GM18519 (cell line): ENCODE data around the gene FLACC1.
A peak's percentile ranks its signal among the peaks of the same experiment; 100 is the strongest.
"Not testable (repeated sequence)": the region's sequence is repeated elsewhere in the genome, so short reads cannot be mapped to it uniquely, and the experiment has no call there.

Source experiments
- ATAC-seq: cut with Tn5 transposase; IDR thresholded peaks from one replicate; pipeline ENCODE4 v1.9.1; 2021; ENCODE audit warnings: mild to moderate bottlenecking, moderate library complexity; ENCODE audit not compliant: unreplicated experiment, low FRiP score

The FLACC1 gene

DNA sequence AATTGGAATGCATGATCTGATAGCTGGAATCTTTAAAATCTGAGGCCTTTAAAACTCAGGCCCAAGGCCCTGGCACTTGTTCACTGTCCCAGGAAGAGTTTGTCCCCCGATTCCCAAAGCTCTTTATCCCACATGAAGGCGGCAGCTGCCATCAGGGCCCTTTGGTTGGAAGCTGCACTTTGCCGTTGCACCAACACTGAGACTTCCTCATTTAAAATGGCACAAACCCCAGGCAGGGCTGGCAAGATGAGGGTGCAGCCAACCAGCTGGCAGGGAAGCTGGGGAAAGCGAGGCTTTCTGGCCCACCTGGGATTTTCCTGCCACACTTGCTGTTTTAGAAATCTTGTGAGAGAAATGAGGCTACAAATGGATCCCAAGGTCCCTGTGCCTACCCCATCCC is 6.3 kb downstream of the FLACC1 start:
- no peak for ATAC-seq

DNA sequence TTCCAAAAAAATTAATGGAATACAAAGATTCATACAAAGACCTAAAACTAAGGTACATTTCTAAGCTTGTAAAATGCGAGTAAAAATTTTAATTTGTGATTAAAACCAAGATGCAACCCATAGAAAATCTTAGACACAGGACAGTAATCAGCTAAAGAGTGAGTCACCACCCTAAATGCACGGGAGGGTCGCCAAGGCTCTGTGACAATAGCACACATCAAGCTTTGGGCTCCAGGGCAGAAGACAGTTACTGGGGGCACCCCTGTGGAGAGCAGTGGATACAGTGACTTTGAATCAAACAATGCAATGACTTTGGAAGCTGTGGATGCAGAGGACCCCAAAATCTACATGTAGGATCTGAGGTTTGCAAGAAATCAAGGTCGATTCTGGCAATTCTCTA is 7.5 kb downstream of the FLACC1 start:
- ATAC-seq, result no peak

DNA sequence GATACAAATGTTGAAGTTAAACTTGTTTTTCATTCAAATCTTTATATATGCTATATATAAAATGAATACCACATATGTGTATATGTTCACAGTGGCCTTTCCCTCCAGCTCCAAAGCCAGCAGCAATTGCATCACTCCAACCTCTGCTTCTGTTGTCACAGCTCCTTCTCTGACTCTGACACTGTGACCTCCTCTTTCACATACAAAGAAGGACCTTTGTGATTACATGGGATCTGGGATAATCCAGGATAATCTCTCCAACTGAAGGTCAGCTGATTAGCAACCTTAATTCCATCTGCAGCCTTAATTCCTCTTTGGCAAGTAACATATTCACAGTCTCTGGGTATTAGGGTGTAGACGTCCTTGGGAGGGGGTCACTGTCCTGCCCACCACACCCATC is 8.4 kb downstream of the FLACC1 start:
- no peak for ATAC-seq

DNA sequence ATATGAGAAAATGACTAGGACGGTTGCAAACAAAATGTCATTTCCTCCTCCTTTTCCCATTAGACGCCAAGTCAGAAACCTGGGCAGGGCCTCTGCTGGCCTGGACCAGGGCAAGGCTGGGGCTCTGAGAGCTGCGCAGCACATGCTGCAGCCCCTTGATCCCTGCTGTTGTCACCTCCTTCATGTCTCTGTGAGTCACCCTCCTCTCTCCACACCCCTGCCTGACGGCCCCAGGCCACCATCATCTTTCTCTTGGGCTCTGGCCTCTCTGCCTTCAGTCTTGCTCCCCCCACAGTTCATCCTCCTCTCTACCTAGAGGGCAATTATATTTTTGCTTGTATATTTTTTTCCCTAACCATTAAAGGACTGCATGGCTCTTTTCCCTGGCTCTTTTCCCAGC is 10.0 kb downstream of the FLACC1 start:
- no peak for ATAC-seq

GRCh38 chr2:201345625-201346213 is 11.4 kb downstream of the FLACC1 start:
- ATAC-seq, result no peak

DNA sequence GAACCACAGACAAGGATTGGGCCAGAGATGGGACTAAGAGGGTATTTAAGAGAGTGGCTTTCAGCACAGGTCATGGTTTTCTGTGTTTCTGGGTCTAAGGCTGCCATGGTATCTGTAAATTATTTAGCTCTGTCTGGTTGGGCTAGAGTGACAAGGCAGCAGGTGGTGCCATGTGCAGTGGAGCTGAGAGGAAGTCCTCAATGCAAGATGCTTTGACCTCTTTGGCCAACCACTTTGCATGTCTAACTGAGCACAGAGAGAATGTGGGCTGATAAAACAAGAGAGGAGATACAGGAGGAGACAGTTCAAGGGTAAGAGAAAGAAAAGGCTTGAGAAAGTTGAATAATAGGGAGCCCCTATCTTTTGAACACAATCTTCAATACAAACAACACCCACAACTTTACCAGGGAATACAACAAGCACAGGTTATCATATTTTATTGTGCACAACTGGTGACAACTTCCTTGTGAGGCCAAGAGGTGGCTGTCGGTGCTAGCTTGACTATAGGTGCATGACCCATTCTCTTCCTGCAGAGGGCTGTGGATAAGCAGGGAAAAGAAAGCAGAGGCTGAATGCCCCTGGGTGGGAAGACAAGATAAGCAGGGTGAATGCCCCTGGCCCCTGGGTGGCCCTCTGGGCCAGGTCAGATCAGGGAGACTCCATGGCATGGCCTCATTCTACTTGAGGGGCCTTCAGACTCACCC is 12.3 kb downstream of the FLACC1 start:
- ATAC-seq, result peak; percentile 67

- ATAC-seq, result no peak
Measured at GRCh38 chr2:201343559-201343958, 13.6 kb downstream of the FLACC1 start.

GRCh38 chr2:201342923-201343322 is 14.2 kb downstream of the FLACC1 start:
- ATAC-seq, result no peak

DNA sequence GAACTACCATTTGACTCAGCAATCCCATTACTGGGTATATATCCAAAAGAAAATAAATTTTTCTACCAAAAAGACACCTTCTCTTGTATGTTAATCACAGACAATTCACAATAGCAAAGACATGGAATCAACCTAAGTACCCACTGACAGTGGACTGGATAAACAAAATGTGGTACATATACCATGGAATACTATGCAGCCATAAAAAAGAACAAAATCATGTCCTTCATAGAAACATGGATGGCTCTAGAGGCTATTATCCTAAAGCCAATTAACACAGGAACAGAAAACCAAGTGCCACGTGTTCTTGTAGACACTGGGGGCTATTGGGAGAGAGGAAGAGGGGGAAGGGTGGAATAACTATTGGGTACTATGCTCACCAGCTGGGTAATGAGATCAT is 27.7 kb downstream of the FLACC1 start:
- no peak for ATAC-seq

GRCh38 chr2:201327678-201328077 is 29.5 kb downstream of the FLACC1 start:
- ATAC-seq, result no peak

- no peak for ATAC-seq
Measured at GRCh38 chr2:201322772-201323171, 34.4 kb downstream of the FLACC1 start.

DNA sequence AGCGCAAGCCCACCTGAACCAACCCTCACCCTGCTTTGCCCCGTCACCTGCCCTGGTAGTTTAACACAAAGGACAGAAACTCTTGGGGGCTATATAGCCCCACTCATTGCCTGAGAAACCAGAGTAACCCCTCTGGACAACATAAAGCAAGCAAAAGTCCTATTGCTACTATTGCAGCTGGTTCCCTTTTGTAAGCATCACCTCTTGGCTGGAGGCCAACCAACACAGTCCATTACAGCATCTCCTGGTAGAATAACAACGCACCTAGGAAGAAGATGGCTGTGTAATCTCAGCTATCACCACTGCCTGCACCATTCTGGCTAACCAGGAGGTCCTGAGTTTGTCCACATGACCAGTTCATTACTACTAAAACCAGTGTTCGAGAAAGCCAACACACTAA is 36.4 kb downstream of the FLACC1 start:
- ATAC-seq, result no peak

DNA sequence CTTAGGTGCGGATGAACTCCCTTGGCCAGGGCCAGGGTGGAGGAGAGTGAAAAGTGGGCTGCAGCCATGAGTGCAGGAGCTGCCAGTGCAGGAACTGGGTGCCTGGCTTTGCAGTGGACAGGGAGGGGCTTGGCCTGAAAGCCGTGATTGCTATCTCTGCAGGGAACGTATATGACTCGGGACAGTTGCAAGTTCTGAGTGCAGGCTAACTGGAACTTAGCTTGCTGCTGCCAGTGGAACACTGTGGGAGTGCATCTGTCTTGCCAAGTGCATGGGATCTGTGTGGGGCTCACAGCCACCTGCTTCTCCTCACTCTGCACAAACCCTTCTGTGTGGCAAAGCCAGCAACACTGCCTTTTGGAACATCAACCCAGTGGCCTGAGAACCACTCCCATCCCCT is 36.9 kb downstream of the FLACC1 start:
- no peak for ATAC-seq

DNA sequence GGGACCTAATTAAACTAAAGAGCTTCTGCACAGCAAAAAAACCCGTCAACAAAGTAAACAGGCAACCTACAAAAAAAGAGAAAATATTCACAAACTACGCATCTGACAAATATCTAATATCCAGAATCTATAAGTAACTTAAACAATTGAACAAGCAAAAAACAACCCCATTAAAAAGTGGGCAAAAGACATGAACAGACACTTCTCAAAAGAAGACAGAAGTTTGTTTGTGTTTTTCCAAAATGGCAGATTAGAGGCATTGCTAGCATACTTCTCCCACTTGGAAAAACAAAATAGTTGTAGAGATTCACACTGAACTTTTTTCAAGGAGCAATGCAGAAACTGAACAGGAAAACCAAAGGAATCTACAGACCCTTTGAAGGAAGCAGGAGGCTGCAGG is 37.6 kb downstream of the FLACC1 start:
- no peak for ATAC-seq

DNA sequence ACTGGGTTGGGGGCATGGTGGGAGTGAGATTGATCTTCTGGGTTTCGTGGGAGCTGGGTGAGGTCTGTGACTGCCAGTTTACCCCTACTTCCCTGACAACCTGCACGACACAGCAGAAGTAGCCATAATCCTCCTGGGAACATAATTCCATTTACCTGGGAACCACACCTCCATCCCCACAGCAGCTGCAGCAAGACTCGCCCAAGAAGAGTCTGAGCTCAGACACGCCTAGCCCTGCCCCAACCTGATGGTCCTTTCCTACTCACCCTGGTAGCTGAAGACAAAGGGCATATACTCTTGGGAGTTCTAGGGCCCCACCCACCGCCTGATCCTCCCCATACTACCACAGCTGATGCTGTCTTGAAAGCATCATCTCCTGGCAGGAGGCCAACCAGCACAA is 43.8 kb downstream of the FLACC1 start:
- no peak for ATAC-seq

DNA sequence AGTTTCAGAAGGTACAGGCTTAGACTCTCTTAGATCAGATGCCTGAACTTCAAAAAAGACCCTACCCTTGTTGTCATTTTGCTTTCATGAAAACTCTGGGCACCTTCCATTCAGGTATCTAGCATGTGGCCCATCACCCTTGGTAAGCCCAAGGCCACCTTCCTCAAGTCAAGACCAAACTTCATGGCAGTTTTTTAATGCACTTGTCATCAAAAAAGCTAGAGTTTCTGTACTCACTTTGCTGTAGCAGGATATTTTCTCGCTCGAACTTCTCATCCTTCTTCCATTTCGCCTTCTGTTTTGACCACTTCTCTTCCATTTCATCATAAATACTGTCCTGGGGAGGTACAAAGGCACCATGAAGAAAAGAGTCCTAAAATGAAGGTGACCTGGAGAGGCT is 48.2 kb downstream of the FLACC1 start:
- no peak for ATAC-seq

DNA sequence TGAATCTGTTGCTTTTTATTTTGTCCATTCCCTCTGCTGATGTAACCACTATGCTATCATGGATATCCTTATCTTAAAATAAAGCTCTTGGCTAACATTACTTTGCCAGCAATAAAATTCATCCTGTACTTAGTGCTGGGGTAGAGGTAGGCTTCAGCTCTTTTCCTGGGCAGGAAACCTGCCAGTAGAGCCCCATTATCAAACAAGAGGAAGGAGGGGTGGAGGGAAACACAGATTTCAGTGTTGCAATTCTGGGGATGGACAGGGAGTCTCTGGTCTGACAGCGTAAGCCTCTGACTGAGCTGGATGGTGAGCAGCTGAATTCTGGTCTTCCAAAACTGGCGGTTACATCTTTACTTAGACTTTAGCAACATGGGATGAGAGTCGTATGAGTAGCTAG is 49.3 kb downstream of the FLACC1 start:
- no peak for ATAC-seq

GRCh38 chr2:201299929-201300328 is 57.2 kb downstream of the FLACC1 start:
- not testable (repeated sequence) for ATAC-seq

- ATAC-seq, result no peak
Measured at GRCh38 chr2:201298462-201299052, 58.6 kb downstream of the FLACC1 start.

- ATAC-seq, result not testable (repeated sequence)
Measured at GRCh38 chr2:201290457-201291148, 66.5 kb downstream of the FLACC1 start.

- ATAC-seq, result no peak
Measured at GRCh38 chr2:201285499-201285898, 71.6 kb downstream of the FLACC1 start.
